HG03196 (cell line): Measurements from ENCODE around the gene L1TD1.
"Not testable (repeated sequence)": the region's sequence is repeated elsewhere in the genome, so short reads cannot be mapped to it uniquely, and the experiment has no call there.

Experiments
- ATAC-seq: cut with Tn5 transposase; IDR thresholded peaks from one replicate; pipeline ENCODE4 v1.9.1; 2021; ENCODE audit not compliant: unreplicated experiment

L1TD1 gene

GRCh38 chr1:62194651-62195544 lies at the start of gene L1TD1:
Gene L1TD1, plus strand, starts transcription at chr1:62194849. Its CDS starts 11,780 bp downstream, at chr1:62206629.
- no peak for ATAC-seq

DNA sequence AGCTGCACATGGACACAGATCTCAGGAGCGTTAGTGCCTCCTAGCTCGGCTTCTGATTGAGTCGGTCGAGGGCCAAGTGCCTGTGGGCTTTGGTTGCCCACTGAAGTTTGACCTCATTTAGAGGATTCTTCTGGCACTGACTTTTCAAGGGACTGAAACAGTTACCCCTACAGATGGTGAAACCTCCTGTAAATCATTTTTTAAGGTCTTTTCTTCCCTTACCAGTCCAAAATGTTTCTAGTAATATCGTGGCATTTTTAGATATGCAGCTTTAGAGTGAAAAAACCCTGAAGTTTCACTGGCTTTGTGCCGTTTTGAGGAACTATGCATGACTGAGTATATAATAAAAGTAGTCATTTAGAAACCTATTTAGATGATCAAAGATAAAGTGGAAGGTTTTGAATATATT lies 34.7 kb upstream of the L1TD1 start:
- peak; percentile 64 for ATAC-seq

GRCh38 chr1:62161711-62162110 lies 32.9 kb upstream of the L1TD1 start:
- ATAC-seq, result no peak

GRCh38 chr1:62170380-62170779 lies 24.3 kb upstream of the L1TD1 start:
- ATAC-seq, result not testable (repeated sequence)

GRCh38 chr1:62175568-62176179 lies 19.0 kb upstream of the L1TD1 start:
- no peak for ATAC-seq

GRCh38 chr1:62176597-62177312 lies 17.9 kb upstream of the L1TD1 start:
- no peak for ATAC-seq

DNA sequence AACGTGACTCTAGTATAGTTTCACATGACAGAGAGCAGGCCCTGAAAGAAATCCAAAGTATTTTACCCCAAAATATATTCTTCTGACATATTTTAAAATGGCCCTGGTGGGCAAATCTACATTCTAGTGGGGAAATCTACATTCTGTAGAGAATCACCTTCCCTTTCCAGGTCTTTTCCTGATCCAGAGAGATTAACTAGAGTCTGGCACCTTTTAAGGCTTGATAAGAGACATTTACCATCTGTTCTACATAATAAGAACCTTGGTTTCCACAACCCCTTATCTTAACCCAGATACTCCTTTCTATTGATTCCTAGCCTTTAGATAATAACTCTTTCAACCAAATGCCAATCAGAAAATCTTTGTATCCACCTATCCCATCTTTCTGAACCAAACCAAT lies 17.0 kb upstream of the L1TD1 start:
- no peak for ATAC-seq

GRCh38 chr1:62178372-62178771 lies 16.3 kb upstream of the L1TD1 start:
- no peak for ATAC-seq

GRCh38 chr1:62180054-62180453 lies 14.6 kb upstream of the L1TD1 start:
- not testable (repeated sequence) for ATAC-seq

- no peak for ATAC-seq
Measured at GRCh38 chr1:62180639-62181038, 14.0 kb upstream of the L1TD1 start.

DNA sequence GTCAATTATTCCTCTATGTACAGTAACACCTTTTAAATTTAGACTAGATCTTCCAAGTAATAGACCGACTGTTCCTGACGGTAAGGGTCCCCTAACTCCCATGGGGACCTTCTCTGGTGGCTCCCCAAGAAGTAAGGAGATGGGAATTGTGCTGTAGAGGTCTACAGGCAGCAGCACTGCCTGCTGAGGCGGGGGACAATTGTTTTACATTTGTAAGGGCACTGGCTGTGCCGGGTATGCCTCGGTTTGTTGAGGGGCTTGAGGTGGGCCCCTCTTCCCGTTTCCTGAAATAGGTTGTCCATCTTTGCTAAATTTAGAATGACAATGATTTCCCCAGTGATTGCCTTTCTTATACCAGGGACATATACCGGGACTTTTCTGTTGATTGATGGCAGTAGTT lies 13.1 kb upstream of the L1TD1 start:
- ATAC-seq, result no peak

- ATAC-seq, result not testable (repeated sequence)
Measured at GRCh38 chr1:62182157-62182556, 12.5 kb upstream of the L1TD1 start.

DNA sequence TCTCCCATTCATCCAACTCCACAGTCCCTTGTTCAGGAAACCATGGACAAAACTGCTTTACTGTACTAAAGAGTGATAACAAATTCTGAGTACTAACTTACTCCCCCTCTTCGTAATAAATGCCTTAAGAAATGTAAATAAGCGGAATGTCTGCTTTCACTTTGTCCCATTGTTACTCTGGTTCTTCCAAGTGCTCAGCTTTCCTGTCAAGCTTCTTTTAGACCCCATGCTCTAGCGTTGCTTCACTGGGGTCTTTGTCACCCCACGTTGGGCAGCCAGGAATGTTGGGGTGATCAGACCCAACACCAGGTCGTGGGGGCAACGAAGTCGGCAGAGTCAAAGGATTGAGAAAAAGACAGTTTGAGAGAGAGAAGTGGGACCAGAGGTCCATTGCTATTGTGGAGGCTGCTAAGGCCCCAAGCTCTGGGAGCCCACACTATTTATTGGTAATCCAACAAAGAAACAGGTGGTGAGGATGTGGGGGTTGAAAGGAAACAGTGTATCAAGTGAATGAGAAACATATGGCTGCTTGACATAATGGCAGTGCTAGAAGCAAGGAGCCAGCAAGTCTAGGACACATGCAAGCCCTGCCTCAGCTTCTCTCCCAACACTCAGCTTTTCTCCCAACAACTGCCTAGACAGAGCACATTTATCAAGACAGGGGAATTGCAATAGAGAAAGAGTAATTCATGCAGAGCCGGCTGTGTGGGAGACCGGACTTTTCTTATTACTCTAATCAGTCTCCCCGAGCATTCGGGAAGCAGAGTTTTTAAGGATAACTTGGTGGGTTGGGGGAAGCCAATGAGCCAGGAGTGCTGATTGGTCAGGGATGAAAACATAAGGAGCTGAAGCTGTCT lies 11.3 kb upstream of the L1TD1 start:
- ATAC-seq, result not testable (repeated sequence)

DNA sequence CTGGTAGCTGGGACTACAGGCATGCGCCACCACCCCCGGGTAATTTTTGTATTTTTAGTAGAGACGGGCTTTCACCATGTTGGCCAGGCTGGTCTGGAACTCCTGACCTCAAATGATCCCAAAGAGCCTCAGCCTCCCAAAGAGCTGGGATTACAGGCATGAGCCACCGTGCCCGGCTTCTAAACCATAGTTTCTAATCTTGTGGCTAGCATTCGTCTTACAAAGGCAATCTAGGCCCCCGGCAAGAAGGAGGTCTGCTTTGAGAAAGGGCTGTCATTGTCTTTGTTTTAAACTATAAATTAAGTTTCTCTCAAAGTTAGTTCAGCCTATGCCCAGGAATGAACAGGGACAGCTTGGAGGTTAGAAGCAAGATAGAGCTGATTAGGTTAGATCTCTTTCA lies 10.3 kb upstream of the L1TD1 start:
- ATAC-seq, result no peak

GRCh38 chr1:62185233-62185632 lies 9.4 kb upstream of the L1TD1 start:
- ATAC-seq, result not testable (repeated sequence)

GRCh38 chr1:62185677-62186076 lies 9.0 kb upstream of the L1TD1 start:
- ATAC-seq, result no peak

GRCh38 chr1:62187548-62187947 lies 7.1 kb upstream of the L1TD1 start:
- no peak for ATAC-seq

DNA sequence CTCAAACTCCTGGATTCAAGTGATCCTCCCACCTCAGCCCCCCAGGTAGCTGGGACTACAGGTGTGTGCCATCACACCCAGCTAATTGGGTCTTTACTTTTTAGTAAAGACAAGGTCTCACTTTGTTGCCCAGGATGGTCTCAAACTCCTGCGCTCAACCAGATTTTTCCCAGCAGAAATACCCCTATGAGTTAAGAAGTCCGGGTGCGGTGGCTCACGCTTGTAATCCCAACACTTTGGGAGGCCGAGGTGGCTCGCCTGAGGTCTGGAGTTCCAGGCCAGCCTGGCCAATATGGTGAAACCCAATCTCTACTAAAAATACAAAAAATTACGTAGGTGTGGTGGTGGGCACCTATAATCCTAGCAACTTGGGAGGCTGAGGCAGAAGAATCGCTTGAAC lies 6.5 kb upstream of the L1TD1 start:
- no peak for ATAC-seq

DNA sequence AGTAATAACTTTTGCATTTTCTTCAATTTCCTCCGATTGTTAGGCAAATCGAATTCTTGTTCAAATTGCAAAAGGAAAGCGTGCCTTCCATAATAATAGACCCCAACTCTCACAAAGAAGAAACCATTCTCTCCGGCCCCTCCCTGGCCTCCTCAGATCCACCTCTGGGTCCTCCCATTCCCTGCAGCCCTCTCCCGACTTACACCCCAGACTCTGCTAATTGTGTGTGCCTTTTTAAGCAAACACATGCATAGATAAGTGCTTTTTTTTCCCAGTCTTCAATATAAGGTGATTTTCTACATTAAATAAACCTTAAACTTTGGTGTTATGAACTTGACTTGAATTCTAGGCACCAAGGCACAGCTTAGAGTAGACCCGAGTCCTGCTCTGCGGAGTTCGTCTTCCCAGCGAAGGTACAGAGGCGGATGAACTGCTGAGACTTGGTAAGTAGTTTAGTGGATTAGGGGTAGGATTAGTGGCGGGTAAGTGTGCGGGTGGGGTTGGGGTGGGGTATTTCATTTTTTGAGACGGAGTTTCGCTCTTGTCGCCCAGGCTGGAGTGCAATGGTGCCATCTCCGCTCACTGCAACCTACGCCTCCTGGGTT lies 1.5 kb downstream of the L1TD1 start:
- ATAC-seq, result no peak

- no peak for ATAC-seq
Measured at GRCh38 chr1:62198069-62198780, 3.6 kb downstream of the L1TD1 start.
